ENCODE data around the gene NHERF1. TPM values are rescaled to one million over a fixed set of nuclear protein-coding genes. Genes with fewer than 3 reads are reported as not detected.

NHERF1 gene
- total and polyA plus RNA-seq, 2 of the 13 experiments (the other 11 are each of a cell fraction or from before 2014, with no cell fraction given), result 169 to 269 TPM

DNA sequence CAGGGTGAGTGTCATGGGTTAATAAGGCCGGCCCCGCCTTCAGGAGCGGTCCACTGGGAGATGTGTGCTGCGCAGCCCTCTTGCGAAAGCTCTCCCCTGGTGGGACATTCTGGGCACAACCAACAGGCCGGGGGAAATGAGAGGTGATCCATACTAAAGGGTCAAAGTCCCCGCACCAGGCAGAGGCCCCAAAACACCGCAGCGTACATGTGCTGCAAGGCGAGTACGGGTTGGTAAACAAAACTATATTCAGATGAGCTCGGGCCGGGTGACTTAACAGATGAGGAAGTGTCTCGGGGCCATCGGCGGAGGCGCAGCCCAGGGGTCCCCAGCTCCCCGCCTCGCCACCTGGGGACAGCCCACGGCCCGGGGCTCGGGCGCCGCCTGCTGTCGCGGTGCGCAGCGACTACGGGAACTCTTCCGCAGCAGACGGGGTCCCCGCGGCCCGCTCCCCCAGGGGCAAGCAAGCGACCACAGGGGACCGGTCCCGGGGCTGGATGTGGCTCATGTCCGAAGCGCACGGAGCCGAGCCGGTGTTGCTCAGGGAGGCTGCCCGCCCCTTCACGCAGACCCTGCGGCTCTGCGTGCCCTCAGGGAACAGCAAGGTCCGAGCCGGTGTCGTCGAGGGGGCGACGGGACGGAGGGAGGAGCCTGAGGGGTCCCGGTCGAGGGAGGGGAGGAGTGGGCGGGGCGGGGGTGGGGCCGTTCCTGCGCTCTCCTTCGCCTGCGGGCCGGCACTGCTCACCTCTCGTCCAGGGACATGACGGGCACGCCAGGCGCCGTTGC is 11.7 kb upstream of the NHERF1 start, which contains the start of gene RAB37 (continued):
- 0 out of 2 replicates have a peak, but pooled peaks have one; percentile 47 for TF ChIP-seq AHDC1 (CRISPR knock-in tag; IDR thresholded peaks at IDR 0.05; ENCODE audit: borderline replicate concordance)
- peak; percentile 67; the same call in 1 of the 2 replicates for TF ChIP-seq RNF2 (conservative IDR thresholded peaks at IDR 0.05; ENCODE audit: low read depth)
- peak; percentile 73; the same call in 1 of the 2 replicates for TF ChIP-seq ZNF780A (CRISPR knock-in tag; IDR thresholded peaks at IDR 0.05)
- TF ChIP-seq, protein P1, sequence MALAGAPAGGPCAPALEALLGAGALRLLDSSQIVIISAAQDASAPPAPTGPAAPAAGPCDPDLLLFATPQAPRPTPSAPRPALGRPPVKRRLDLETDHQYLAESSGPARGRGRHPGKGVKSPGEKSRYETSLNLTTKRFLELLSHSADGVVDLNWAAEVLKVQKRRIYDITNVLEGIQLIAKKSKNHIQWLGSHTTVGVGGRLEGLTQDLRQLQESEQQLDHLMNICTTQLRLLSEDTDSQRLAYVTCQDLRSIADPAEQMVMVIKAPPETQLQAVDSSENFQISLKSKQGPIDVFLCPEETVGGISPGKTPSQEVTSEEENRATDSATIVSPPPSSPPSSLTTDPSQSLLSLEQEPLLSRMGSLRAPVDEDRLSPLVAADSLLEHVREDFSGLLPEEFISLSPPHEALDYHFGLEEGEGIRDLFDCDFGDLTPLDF (CRISPR knock-in tag; IDR thresholded peaks at IDR 0.05), result no peak; the same call in 1 of the 2 replicates
- TF ChIP-seq TRIM22 (IDR thresholded peaks at IDR 0.05), result no peak
- TF ChIP-seq IRF2 (CRISPR knock-in tag; IDR thresholded peaks at IDR 0.05), result peak; percentile 88
- TF ChIP-seq ZIK1 (CRISPR knock-in tag; IDR thresholded peaks at IDR 0.05; ENCODE audit: borderline replicate concordance, low read depth), result no peak
- no peak for TF ChIP-seq TCF12 (IDR thresholded peaks at IDR 0.05)
- peak; percentile 61; the same call in 1 of the 2 replicates for TF ChIP-seq TCF12 (CRISPR knock-in tag; IDR thresholded peaks at IDR 0.05)
- TF ChIP-seq GLI4 (CRISPR knock-in tag; IDR thresholded peaks at IDR 0.05; ENCODE audit: borderline replicate concordance), result no peak; the same call in 1 of the 2 replicates
- peak; percentile 78; the same call in 1 of the 2 replicates for TF ChIP-seq GFI1 (CRISPR knock-in tag; IDR thresholded peaks at IDR 0.05; ENCODE audit: borderline replicate concordance)
- TF ChIP-seq ZNF776 (CRISPR knock-in tag; IDR thresholded peaks at IDR 0.05), result peak; percentile 27; the same call in 1 of the 2 replicates
- TF ChIP-seq TSC22D2 (CRISPR knock-in tag; IDR thresholded peaks at IDR 0.05; ENCODE audit: borderline replicate concordance), result no peak
- peak; percentile 88 for TF ChIP-seq ZNF543 (CRISPR knock-in tag; IDR thresholded peaks at IDR 0.05)
- TF ChIP-seq ZBTB46 (CRISPR knock-in tag; IDR thresholded peaks at IDR 0.05; ENCODE audit: borderline replicate concordance), result no peak
- peak; percentile 41 for TF ChIP-seq SOX13 (IDR thresholded peaks at IDR 0.05)
- peak in 1 of 2 experiments; percentile 71; a peak in 2 of 4 replicates for TF ChIP-seq SOX13 (CRISPR knock-in tag; conservative IDR thresholded peaks at IDR 0.05 in 1 of 2, IDR thresholded peaks at IDR 0.05 in 1 of 2)
- TF ChIP-seq ZZZ3 (CRISPR knock-in tag; IDR thresholded peaks at IDR 0.05; ENCODE audit: borderline replicate concordance), result no peak; the same call in 1 of the 2 replicates
- TF ChIP-seq ZNF775 (CRISPR knock-in tag; IDR thresholded peaks at IDR 0.05; ENCODE audit: borderline replicate concordance), result peak; percentile 21; the same call in 1 of the 2 replicates
